Lower leg skin (tissue), 4 donors: ENCODE results near the gene BARD1. TPM values are rescaled to one million over a fixed set of nuclear protein-coding genes. Genes with fewer than 3 reads are reported as not detected.

Experiments
- DNase-seq, 2 donors: peaks; one replicate each; pipeline ENCODE4 v3.0.0-alpha.2; 2019; ENCODE audit warnings: low spot score in 2 of 2
- H3K4me3 ChIP-seq: fragments of 200-600 bp; sonication (generic); 2 replicates; pipeline ENCODE4 v1.5.1; 2017; ENCODE audit warnings: mild to moderate bottlenecking, low read depth; ENCODE audit not compliant: poor library complexity, severe bottlenecking
- CTCF ChIP-seq, 3 donors: fragments of 450-650 bp; IDR thresholded peaks; one replicate each; pipeline ENCODE4 v1.5.1; 2016; ENCODE audit warnings: antibody characterized with exemption in 3 of 3, mild to moderate bottlenecking in 3 of 3, moderate library complexity in 2 of 3
- POLR2A ChIP-seq, 2 donors: fragments of 450-650 bp; IDR thresholded peaks; one replicate each; pipeline ENCODE4 v1.6.1; 2016 to 2017; ENCODE audit warnings: antibody characterized with exemption in 2 of 2, mild to moderate bottlenecking in 1 of 2, moderate library complexity in 1 of 2
- WGBS, 2 donors: methylation state at CpG; one replicate each; pipeline ENCODE4 v1.1.5; 2018; 5-methylcytosine and 5-hydroxymethylcytosine counted together
- intact Hi-C: fragments of 100-400 bp; cut with DNase I; formaldehyde crosslinking; loops from one replicate; pipeline ENCODE4 v1.15.0; 2023; ENCODE audit warnings: low total_unique reads
- total RNA-seq, 4 donors: library from RNA; depleted of rRNA; stranded (reverse); fragments of >200 nt; gene quantifications; one replicate each; pipeline ENCODE4 v1.1.0, GENCODE V29; 2016

BARD1 gene
- total RNA-seq, 4 donors from 2014 or later = 19.4 to 41.8 (median 23.2) TPM

- 69% methylated on average over 2 of the region's 2 CpGs for WGBS, 2 donors
Measured at GRCh38 chr2:214753455-214753854, 56.0 kb downstream of the BARD1 start.

GRCh38 chr2:214750529-214750928 lies 59.0 kb downstream of the BARD1 start:
- TF ChIP-seq POLR2A (IDR thresholded peaks at IDR 0.05) (no peak), CTCF (IDR thresholded peaks at IDR 0.05) (no peak)
- H3K4me3 ChIP-seq = no peak overlapping the region
- 91 to 98% methylated on average over 2 of the region's 2 CpGs for WGBS, 2 donors
- no peak for DNase-seq
- intact Hi-C loops = no loop called here

More at GRCh38 chr2:214753455-214753854, 56.0 kb downstream of the BARD1 start:
- TF ChIP-seq POLR2A (IDR thresholded peaks at IDR 0.05) (no peak), CTCF (IDR thresholded peaks at IDR 0.05) (no peak)
- intact Hi-C loops = no loop called here
- no peak for DNase-seq
- H3K4me3 ChIP-seq = no peak overlapping the region

GRCh38 chr2:214747992-214748391 lies 61.5 kb downstream of the BARD1 start:
- TF ChIP-seq CTCF (IDR thresholded peaks at IDR 0.05) (no peak), POLR2A (IDR thresholded peaks at IDR 0.05) (no peak)
- DNase-seq = no peak
- intact Hi-C loops = no loop called here
- no peak overlapping the region for H3K4me3 ChIP-seq

GRCh38 chr2:214742119-214742518 lies 67.4 kb downstream of the BARD1 start:
- no peak for DNase-seq
- intact Hi-C loops = no loop called here
- no peak for TF ChIP-seq CTCF (IDR thresholded peaks at IDR 0.05)
- no peak for TF ChIP-seq POLR2A (IDR thresholded peaks at IDR 0.05)
- no peak overlapping the region for H3K4me3 ChIP-seq
- WGBS, 2 donors = 98% methylated on average over 1 of the region's 1 CpG

GRCh38 chr2:214740867-214741395 lies 68.6 kb downstream of the BARD1 start:
- WGBS, 2 donors = 83 to 86% methylated on average over 1 of the region's 1 CpG
- intact Hi-C loops = no loop called here
- TF ChIP-seq POLR2A (IDR thresholded peaks at IDR 0.05) = no peak
- TF ChIP-seq CTCF (IDR thresholded peaks at IDR 0.05) = no peak
- no peak for DNase-seq
- no peak overlapping the region for H3K4me3 ChIP-seq

- WGBS, 2 donors = 89 to 90% methylated on average over 3 of the region's 3 CpGs
- H3K4me3 ChIP-seq = no peak overlapping the region
- no peak for TF ChIP-seq CTCF (IDR thresholded peaks at IDR 0.05)
- TF ChIP-seq POLR2A (IDR thresholded peaks at IDR 0.05) = no peak
- DNase-seq = no peak
- intact Hi-C loops = no loop called here
Measured at GRCh38 chr2:214737188-214737587, 72.3 kb downstream of the BARD1 start.
